A673 (cell line): Measurements from ENCODE around the gene PARD6B. TPM values are rescaled to one million over a fixed set of nuclear protein-coding genes. Genes with fewer than 3 reads are reported as not detected.
"Not testable (repeated sequence)": the region's sequence is repeated elsewhere in the genome, so short reads cannot be mapped to it uniquely, and the experiment has no call there.

Experiments
- BruUV-seq: library from RNA; stranded (reverse); fragments of 400-500 nt; replicated peaks from 2 replicates; lab custom pipeline; 2021; lab: Mats Ljungman, UMichigan
- CTCF ChIA-PET: fragments of 300-600 bp; sonication (Branson Sonifier 250); formaldehyde crosslinking; loops from one replicate; lab custom pipeline; 2022; ENCODE audit warnings: antibody characterized with exemption; lab: Charles Lee
- POLR2A ChIA-PET: fragments of 300-600 bp; sonication (Branson Sonifier 250); formaldehyde crosslinking; loops from one replicate; lab custom pipeline; 2022; ENCODE audit warnings: antibody characterized with exemption; ENCODE audit not compliant: low non-redundant PET; lab: Charles Lee
- DNase-seq: peaks from one replicate; pipeline ENCODE4 v3.0.0-alpha.2; 2015; ENCODE audit warnings: low spot score
- H3K27ac ChIP-seq: fragments of 200-600 bp; sonication (generic); 2 replicates; pipeline ENCODE4 v1.5.1; 2016; ENCODE audit warnings: mixed run types, low read depth, mild to moderate bottlenecking, mixed read lengths, antibody characterized with exemption, low read length; ENCODE audit not compliant: poor library complexity, severe bottlenecking
- H3K27me3 ChIP-seq: fragments of 200-600 bp; sonication (generic); replicated peaks from 2 replicates; pipeline ENCODE4 v1.6.1; 2017; ENCODE audit warnings: mixed run types, low read depth, mild to moderate bottlenecking, mixed read lengths, antibody characterized with exemption, low read length; ENCODE audit not compliant: insufficient read depth, poor library complexity
- H3K36me3 ChIP-seq: fragments of 200-600 bp; sonication (generic); 2 replicates; pipeline ENCODE4 v1.6.1; 2016; ENCODE audit warnings: mixed run types, mild to moderate bottlenecking, mixed read lengths, antibody characterized with exemption, low read length; ENCODE audit not compliant: insufficient read depth, poor library complexity, severe bottlenecking
- H3K4me1 ChIP-seq: fragments of 200-600 bp; sonication (generic); 2 replicates; pipeline ENCODE4 v1.6.1; 2017; ENCODE audit warnings: mixed run types, mild to moderate bottlenecking, mixed read lengths, antibody characterized with exemption, low read length; ENCODE audit not compliant: insufficient read depth, poor library complexity, severe bottlenecking
- H3K4me3 ChIP-seq: fragments of 200-600 bp; sonication (generic); 2 replicates; pipeline ENCODE4 v1.5.1; 2016; ENCODE audit warnings: low read depth, mixed run types, mild to moderate bottlenecking, mixed read lengths, low read length; ENCODE audit not compliant: poor library complexity, severe bottlenecking
- H3K9me3 ChIP-seq: fragments of 200-600 bp; sonication (generic); 2 replicates; pipeline ENCODE4 v1.6.1; 2016; ENCODE audit warnings: mixed run types, low read depth, mild to moderate bottlenecking, mixed read lengths, antibody characterized with exemption, low read length; ENCODE audit not compliant: poor library complexity, severe bottlenecking
- EZH2 ChIP-seq: fragments of 200-600 bp; sonication (generic); IDR thresholded peaks from 2 replicates; pipeline ENCODE4 v1.6.1; 2017; ENCODE audit warnings: borderline replicate concordance, low read depth, mild to moderate bottlenecking, mixed read lengths, antibody characterized with exemption, low read length; ENCODE audit not compliant: poor library complexity, severe bottlenecking
- intact Hi-C: fragments of 100-400 bp; cut with micrococcal nuclease; formaldehyde crosslinking; loops from one replicate; pipeline ENCODE4 v1.10.0; 2022; ENCODE audit not compliant: unreplicated experiment
- total RNA-seq: library from RNA; stranded (reverse); gene quantifications from 2 replicates; pipeline ENCODE4 v1.2.3, GENCODE V29; 2021
- TF ChIP-seq, protein P1 (sequence below): fragments of 300-800, 200-600 bp; sonication (generic); conservative IDR thresholded peaks from 2 replicates; pipeline ENCODE4 v1.5.1; 2017; ENCODE audit warnings: low read depth, mild to moderate bottlenecking, antibody characterized with exemption, low read length, moderate library complexity, mixed read lengths

The PARD6B gene
- total RNA-seq, 1 experiment from 2014 or later, result 28.1 TPM

DNA sequence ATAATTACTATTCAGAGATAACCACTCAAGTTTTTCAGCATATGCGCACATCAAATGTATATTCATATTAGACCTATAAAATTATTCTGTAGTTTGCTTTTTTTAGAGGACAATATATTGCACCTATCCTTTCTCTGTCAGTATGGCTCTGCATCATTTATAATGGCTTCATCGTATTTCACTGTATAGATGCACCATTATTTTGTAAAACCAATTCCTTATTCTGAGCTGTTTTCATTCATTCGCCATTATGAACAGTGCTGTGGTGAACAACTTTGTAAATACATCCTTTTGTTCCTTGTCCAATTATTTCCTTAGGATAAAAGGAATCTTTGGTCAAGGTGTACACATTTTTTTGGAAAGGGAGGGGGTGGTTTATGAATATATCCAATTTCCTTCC, 34.3 kb downstream of the PARD6B start:
- Histone ChIP-seq H3K27ac (peak overlapping the region; percentile 52), H3K9me3 (no peaks in the 10 kb centered on the region), H3K36me3 (no peaks in the 10 kb centered on the region), H3K4me1 (peaks cover 43% of the 10 kb centered on the region), H3K27me3 (no peaks in the 10 kb centered on the region), H3K4me3 (no peak overlapping the region)
- no peak for TF ChIP-seq EZH2
- TF ChIP-seq, protein P1, sequence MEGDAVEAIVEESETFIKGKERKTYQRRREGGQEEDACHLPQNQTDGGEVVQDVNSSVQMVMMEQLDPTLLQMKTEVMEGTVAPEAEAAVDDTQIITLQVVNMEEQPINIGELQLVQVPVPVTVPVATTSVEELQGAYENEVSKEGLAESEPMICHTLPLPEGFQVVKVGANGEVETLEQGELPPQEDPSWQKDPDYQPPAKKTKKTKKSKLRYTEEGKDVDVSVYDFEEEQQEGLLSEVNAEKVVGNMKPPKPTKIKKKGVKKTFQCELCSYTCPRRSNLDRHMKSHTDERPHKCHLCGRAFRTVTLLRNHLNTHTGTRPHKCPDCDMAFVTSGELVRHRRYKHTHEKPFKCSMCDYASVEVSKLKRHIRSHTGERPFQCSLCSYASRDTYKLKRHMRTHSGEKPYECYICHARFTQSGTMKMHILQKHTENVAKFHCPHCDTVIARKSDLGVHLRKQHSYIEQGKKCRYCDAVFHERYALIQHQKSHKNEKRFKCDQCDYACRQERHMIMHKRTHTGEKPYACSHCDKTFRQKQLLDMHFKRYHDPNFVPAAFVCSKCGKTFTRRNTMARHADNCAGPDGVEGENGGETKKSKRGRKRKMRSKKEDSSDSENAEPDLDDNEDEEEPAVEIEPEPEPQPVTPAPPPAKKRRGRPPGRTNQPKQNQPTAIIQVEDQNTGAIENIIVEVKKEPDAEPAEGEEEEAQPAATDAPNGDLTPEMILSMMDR, result no peak
- no peak for DNase-seq
- intact Hi-C loops, result no loop called here
- BruUV-seq, result no TSS peak
- ChIA-PET CTCF (no interaction called here), POLR2A (no interaction called here)

DNA sequence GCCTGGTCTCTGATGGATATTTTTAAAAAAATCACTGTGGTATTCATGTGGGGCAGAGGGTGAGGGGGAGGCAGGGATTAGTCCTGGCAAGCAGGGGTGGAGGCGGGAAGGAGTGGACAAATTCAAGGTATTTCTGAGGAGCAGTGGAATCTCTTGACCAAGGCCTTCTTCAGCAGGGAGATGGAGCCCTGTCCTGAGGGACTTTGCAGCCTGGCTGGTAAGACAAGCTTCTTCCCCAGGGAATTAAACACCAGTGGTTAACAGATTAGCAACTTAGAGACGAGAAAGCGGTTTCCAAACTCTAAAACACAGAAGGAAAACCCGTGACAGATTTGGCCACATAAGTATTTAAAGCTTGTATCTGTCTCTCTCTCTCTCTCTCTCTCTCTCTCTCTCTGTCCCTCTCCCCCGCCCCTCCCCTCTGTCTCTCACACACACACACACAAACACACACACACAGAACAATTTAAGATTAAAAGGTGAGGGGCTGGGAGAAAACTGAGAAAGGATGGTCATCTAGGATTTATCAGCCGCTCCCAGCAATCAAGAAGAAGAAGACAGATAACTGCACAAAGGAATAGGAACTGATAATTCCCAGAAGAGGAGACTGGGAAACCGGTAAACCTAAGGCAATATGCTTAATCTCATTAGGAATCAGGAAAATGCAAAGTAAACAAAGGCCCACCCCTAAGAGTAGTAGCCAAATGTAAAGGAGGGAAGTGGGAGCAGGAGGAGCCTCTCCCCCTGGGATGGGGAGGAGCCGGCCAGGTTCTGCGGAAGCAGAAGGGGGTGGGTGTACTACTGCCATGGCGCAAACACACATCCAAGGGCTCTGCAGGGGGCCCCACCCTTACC, 35.8 kb downstream of the PARD6B start:
- BruUV-seq, result TSS peak; percentile 81

DNA sequence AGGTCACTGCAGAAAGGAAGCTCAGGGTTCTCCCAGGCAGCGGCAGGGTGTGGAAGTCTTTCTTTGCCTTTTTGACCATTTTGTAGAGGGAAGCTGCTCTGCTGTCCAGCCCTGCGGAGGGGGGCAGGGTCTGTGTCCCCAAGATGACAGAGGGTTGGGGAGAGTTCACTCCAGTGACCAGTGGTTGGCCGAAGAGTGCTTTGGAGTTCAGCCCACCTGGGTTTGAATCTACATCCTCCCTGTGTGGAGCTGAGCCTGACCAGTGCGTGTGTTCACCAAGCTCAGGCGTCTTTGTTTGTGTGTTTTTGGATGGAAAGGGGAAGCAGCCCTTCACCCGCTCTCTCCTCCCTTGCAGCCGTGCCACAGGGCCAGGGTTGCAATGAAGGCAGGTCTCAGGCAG, 37.6 kb downstream of the PARD6B start:
- DNase-seq, H3K9me3 ChIP-seq, POLR2A ChIA-PET, H3K36me3 ChIP-seq, BruUV-seq, intact Hi-C loops, H3K27me3 ChIP-seq, H3K4me3 ChIP-seq, CTCF ChIA-PET: not testable (repeated sequence)
- H3K4me1 ChIP-seq, result peaks cover 29% of the 10 kb centered on the region
- peak overlapping the region; percentile 10 for H3K27ac ChIP-seq

More for the DNA sequence above, 35.8 kb downstream of the PARD6B start:
- CTCF ChIA-PET, result interaction anchor here (0.6 to 0.7 kb wide), 3 partner anchors 18 to 53 kb away, joined by 4 to 7 read pairs (median 5); no protein-coding TSS in a partner anchor
- intact Hi-C loops, H3K9me3 ChIP-seq, POLR2A ChIA-PET, H3K27me3 ChIP-seq, H3K36me3 ChIP-seq: not testable (repeated sequence)
- H3K4me1 ChIP-seq, result peaks cover 35% of the 10 kb centered on the region
- peak overlapping the region; percentile 94 for H3K27ac ChIP-seq
- peak overlapping the region; percentile 30 for H3K4me3 ChIP-seq
- peak; percentile 85 for DNase-seq

DNA sequence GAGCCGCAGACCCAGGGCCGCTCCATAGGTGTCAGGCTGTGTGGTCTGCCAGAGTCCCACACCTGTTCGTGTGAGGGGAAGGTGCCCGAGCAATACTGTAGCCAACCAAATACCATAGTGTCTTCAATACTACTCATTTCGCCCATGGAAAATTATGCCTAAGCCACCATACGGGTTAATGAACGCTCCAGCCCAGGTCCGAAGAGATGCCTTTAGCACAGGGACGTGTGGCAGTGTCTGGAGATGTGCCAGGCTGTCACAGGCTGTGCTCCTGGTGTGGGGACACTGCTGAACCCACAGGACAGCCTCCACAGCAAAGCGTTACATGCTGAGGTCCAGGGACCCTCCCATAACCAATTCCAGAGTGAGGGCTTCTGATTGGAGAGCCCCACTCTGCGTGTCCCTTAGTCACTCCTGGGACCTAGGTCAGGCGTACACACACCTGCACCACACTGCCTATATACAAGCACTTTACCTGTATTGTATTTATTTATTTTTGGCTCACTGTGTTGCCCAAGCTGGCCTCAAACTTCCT, 38.2 kb downstream of the PARD6B start:
- CTCF ChIA-PET, POLR2A ChIA-PET, H3K27ac ChIP-seq, H3K4me3 ChIP-seq, DNase-seq, H3K27me3 ChIP-seq, H3K36me3 ChIP-seq, H3K9me3 ChIP-seq, BruUV-seq, intact Hi-C loops: not testable (repeated sequence)
- H3K4me1 ChIP-seq, result peaks cover 34% of the 10 kb centered on the region

DNA sequence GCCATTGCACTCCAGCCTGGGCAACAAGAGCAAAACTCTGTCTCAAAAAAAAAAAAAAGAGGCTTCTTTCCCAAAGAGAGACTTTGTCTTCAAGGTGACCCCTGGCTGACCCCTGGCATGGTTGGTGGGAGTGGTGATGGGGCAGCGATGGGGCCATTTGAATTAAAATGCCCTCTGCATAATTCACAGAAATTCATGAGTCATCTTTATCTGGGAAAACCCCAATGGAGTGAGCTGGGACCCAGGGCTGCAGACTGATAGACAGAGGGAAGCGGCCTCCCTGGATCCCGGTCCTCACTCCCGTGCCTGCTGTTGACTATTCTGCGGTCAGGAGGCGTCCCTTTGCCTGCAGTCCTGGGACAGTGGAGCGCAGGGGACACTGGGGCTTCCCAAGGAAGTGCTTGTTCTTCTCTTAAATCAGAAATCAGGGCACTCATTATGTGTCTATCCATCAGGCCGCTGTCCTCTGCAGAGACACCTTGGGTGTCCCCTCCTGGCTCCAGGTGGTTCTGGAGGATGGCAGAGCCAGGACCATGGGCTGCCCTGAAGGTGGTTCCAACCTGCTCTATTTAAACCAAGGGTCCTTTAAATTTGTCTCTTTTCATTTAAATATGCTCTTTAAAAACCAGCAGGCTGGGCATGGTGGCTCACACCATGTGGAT, 40.2 kb downstream of the PARD6B start:
- DNase-seq, H3K27me3 ChIP-seq, BruUV-seq, intact Hi-C loops, H3K9me3 ChIP-seq, CTCF ChIA-PET, H3K4me3 ChIP-seq, H3K36me3 ChIP-seq: not testable (repeated sequence)
- Histone ChIP-seq H3K27ac (peak overlapping the region; percentile 47), H3K4me1 (peaks cover 44% of the 10 kb centered on the region)
- POLR2A ChIA-PET, result interaction anchor here (0.6 kb wide), 1 partner anchor 23 kb away, joined by 5 read pairs; the partner anchor contains the start of gene BCAS4
